HG03039 (cell line): ENCODE data around the gene CTSK.
"Not testable (repeated sequence)": the region's sequence is repeated elsewhere in the genome, so short reads cannot be mapped to it uniquely, and the experiment has no call there.

Experiments used
- ATAC-seq: cut with Tn5 transposase; IDR thresholded peaks from one replicate; pipeline ENCODE4 v1.9.1; 2021; ENCODE audit warnings: mild to moderate bottlenecking, moderate library complexity; ENCODE audit not compliant: unreplicated experiment

The CTSK gene

DNA sequence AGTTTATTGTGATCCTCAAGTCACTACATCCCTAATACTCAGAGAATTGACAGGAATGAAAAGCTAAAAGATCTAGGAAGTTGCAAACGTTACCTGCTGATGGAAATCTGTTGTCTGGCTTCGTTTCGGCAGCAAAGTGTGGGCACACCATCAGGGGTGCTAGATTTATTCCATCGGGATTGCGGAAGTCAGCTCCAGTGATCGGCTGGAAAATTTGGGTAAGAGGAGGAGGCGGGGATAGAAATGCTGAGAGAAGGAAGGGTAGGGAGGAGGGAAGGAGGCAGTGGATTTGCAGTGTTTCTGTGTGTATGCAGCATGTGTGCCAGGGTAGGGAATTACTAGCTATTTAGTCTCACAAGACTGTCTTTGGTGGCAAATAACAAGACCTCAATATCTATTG, at the start of gene CTSK:
Gene CTSK (minus strand): TSS at position 140 of the 400 bp plus-strand sequence. CDS start 1,455 bp downstream, outside the sequence.
- ATAC-seq: no peak

DNA sequence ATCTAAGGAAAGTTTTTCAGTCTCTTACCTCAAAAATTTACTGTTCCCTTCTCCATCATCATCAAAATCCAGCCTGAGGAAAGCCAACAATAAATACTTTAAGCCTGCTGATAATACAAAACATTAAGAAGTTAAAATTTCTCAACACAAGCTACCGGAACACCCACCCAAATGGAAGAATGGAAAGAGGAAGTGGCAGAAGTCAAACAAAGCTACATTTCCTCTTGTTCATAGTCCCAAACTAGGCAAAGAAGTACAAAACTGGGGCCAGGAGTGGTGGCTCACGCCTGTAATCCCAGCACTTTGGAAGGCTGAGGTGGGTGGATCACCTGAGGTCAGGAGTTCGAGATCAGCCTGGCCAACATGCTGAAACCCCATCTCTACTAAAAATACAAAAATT, 44.7 kb upstream of the CTSK start:
- not testable (repeated sequence) for ATAC-seq

DNA sequence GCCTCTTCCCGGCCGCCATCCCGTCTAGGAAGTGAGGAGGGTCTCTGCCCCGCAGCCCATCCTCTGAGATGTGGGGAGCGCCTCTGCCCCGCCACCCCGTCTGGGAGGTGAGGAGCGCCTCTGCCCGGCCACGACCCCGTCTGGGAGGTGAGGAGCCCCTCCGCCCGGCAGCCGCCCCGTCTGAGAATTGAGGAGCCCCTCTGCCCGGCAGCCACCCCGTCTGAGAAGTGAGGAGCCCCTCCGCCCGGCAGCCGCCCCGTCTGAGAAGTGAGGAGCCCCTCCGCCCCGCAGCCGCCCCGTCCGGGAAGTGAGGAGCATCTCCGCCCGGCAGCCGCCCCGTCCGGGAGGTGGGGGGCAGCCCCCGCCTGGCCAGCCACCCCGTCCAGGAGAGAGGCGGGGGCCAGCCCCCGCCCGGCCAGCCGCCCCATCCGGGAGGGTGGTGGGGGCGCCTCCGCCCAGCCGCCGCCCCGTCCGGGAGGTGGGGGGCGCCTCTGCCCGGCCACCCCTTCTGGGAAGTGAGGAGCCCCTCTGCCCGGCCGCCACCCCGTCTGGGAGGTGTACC, 42.8 kb upstream of the CTSK start:
- ATAC-seq: not testable (repeated sequence)

DNA sequence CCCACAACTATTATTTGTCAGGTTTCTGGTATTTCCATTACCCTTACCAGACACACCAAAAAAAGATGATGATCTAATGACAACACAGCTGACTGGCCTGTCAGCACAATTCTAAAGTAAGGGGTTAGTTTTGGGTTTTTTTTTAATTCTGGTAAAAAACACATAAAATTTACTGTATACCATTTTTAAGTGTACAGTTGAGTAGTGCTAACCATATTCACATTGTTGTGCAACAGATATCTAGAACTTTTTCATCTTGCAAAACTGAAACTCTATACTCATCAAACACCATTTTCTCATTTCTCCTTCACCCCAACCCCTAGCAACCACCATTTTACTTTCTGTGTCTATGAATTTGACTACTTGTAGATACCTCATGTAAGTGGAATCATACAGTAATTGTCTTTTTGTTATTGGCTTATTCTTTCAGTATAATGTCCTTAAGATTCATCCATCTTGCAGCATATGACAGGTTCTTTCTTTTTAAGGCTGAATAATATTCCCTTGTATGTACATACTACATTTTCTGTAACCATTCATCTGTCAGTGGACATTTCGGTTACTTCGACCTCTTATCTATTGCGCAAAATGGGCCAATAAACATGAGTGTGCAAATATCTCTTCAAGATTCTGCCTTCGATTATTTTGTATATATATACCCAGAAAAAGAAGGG, 38.5 kb upstream of the CTSK start:
- ATAC-seq: no peak

DNA sequence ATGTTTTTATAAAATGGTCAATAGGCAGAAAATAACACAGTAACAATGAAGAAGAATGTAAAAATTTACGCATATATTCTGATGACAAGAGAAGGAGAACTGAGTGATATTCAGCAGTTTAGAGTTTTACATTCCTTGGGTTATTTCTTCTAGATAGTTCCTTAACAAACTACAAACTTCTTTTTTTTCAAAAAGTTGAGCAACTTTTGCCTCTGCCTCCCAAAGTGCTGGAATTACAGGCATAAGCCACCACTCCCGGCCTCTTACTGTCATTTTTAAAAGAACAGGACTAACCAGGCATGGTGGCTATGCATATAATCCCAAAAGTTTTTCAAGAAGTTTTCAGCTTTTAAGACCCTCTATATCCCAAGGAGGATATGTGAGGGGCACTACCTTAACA, 35.4 kb upstream of the CTSK start:
- no peak for ATAC-seq

DNA sequence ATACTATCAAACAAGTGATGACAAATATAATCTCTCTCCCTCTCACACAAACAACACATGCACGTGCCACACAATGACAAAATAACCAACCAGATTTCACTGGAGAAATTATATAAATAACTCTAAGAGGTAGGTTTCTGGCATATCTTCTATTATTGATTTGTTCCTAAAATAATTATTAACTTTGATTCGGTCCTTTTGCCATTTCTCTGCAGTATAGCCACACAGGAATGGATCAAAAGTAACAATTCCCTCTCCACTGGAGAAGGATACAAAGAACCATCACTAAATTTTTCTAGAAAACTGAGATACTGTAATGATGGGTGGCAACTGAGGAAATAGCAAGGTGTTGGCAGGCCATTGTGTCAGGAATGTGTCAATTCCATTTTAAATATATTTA, 34.9 kb upstream of the CTSK start:
- no peak for ATAC-seq

DNA sequence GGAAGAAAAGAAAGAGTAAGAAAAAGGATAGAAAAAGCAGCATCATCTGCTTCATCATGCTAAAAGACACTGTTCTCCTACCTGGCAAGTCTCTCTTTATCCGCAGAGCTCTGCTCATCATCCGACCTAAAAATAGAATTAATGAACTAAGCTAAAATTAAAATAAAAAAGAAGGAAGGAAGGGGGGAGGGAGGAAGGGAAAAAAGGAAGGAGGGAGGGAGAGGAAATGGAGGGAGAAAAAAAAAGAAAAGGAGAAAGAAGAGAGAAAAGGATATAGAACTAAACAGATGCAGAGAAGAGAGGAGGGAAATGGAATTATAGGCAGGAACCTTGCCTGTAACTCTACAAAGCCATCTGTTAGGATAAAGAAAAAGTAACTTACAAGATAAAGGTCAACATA, 34.3 kb upstream of the CTSK start:
- no peak for ATAC-seq

DNA sequence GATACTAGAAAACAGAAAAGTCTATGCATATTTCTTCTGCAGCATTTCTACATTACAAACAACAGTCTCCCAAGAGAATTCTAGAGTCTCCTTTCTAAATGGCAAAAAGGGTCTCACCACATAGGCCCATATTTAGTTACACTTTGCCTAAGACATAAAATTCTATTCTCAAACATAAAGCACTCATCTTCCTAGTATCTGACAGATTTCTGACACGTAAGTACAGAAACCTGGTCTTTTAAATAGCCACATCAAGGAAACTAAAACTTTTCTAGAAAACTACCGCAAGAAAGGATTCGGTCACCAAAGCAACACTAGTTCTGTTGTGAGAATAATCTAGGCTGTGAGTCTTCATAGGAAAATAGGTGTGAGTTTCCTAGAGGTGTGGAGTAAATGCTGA, 33.6 kb upstream of the CTSK start:
- no peak for ATAC-seq

DNA sequence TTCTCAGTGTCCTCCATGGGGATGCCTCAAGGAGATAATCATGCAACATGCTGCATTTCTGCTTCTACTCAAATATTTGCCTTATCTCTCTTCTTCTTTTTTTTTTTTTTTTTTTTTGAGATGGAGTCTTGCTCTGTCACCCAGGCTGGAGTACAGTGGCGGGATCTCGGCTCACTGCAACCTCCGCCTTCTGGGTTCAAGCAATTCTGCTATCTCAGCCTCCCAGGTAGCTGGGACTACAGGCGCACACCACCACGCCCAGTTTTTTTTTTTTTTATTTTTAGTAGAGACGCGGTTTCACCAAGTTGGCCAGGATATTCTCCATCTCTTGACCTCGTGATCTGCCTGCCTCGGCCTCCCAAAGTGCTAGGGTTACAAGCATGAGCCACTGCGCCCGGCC, 32.8 kb upstream of the CTSK start:
- ATAC-seq: not testable (repeated sequence)

DNA sequence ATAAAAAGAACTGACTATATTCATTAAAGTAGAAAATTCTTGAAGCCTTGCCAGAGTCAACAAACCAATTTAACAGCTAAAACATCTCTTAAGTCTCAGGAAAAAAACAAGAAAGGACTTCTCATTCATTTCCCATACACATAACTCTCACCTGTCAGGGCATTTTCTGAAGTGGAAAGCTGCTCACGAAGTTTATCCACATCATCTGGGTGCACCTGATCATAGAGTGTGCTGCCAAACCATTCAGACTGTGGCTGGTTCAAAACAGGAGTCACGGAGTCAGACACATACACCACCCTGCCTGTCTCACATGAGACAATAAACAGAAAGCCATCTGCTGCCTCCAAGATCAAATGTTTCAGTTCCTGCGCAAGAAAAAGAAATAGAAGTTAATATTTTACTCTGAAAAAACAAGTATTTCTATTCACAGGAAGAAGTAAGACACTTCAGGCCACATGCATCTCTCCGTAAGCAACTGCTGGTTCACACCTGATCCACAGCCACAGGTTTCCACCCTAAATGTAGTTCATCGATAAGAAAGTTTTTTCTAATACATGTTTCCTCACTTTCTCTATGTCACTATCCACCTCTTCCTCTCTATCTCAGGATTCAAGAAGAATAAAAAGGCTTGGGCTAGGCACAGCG, 28.2 kb upstream of the CTSK start:
- ATAC-seq: no peak

DNA sequence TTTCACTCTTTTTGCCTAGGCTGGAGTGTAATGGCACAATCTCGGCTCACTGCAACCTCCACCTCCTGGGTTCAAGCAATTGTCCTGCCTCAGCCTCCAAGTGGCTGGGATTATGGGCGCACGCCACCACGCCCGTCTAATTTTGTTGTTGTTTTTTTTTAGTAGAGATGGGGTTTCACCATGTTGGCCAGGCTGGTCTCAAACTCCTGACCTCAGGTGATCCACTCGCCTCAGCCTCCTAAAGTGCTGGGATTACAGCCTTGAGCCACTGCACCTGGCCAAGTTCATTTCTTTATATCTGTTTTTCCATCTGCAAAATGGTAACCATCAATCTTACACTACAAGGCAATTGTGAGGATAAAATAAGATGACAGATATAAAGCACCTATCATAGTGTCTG, 25.9 kb upstream of the CTSK start:
- not testable (repeated sequence) for ATAC-seq

DNA sequence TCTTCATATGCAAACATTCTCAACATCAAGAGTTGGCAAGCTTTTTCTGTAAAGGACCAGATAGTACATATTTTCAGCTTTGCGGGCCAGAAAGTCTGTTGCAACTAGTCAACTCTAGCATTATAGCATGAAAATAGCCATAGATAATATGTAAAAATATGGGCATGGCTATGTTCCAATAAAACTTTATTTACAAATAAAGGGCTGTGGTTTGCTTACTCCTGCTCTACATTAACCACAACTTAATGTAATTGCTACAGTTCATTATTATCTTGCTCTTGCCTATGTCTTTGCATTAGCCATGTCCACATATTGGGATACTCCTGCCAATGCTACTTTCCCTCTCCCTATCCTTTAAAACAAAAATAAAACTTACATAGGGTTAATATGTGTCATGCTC, 24.5 kb upstream of the CTSK start:
- ATAC-seq: no peak

DNA sequence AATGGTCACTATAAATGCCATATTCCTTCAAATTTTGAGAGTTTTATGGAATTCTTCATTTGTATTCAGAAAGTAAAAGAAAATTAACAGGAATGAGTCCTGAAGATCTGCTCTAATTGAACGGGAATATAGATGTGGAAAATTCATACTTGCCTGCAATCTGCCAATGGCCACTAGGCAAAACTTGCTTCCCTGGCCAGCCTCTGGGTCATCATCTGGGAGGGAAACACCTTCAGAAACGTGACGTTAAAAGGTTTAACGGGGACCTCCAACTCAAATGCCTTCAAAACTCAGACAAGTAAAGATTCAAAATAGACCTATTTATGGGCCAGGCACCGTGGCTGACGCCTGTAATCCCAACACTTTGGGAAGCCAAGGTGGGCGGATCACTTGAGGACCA, 21.7 kb upstream of the CTSK start:
- no peak for ATAC-seq

DNA sequence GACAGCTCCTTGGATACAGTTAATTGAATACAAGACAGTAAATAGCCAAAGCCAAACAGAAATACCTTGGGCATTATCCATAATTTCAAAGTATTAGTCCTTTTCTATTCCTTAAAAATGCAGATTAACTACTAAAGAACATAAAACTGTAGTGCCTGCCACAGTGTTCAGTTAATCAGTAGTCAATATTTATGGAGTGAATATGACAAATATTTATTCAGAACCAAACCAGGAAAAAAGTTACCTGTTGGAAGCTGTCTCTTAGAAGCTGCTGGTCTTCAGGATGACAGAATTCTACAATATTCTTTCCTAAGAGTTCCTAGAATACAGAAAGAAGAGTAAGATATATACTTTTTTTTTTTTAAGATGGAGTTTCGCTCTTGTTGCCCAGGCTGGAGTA, 18.2 kb upstream of the CTSK start:
- ATAC-seq: no peak

DNA sequence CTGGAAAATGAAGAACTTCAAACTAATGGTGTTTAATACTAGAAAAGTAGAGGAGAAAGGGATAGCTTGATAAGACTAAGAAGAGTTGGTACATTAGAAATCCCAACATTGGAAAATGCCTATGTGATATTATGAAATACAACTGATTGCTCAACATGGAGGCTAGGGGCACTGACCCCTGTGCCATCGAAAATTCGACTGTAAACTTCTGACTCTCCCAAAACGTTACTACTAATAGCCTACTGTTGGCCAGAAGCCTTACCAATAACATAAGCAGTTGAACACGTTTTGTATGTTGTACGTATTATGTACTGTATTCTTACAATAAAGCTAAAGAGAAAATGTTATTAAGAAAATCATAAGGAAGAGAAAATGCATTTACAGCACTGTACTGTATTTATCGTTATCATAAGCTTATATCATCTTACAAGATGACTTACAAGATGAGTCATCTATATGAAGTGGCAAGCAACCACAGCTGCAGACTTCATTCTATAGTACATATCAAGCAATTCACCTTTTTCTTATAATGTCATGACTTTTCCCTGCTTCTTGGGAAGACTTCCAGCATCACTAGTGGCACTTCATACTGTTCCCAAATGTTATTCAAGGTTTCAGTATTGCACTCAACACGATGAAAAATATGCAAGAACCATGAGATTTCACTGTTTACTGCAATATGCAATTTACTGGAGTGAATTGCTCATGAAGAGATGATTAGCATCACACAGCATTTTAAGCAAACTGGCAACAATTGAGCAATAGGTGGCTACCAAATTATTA, 12.9 kb upstream of the CTSK start:
- no peak for ATAC-seq

DNA sequence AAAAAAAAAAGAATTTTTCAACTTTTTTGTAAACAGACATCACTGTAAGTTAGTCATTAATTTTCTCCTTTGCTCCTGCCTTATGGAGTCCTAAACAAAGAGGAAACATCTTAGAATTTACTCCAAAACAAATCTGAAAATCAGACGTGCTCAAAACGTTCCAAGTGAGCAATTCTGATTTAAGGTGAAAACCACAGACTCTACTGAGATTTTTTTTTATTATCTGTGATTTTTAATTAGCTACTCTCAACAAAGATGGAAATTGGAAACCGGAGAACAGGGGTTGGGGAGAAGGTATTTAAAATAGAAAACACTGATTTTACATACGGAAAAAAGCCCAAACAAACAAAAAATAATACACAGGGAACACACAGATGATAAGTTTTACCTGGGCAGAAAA, 7.8 kb upstream of the CTSK start:
- no peak for ATAC-seq

DNA sequence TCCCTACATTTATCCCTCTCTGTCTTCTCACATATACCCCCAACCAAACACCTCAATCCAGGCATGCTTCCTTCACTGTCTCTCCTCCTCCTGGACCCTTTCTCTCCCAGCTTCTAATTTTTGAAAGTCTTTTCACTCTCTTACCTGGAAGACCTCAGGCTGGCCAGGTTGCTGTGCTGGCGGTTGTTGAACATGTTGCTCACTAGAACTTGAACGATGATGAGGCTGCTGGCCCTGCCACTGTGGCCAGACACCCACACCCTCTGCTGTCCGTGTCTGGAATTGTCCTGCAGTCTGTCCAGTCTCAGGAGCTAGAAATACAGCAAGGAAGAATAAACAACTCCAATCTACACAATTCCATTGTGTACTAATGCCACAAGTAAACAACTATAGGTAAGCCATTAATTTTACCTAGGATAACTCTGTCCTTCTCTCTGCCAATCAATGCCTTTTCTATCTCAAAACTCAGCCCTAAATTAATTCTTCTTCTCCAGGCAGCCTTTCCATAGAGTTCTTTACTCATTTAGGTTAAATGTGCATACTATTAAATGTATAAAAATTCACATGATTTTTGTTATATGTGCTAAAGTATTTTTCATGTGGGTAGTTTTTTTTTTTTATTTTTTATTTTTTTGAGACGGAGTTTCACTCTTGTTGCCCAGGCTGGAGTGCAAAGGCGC, 5.1 kb upstream of the CTSK start:
- ATAC-seq: no peak

DNA sequence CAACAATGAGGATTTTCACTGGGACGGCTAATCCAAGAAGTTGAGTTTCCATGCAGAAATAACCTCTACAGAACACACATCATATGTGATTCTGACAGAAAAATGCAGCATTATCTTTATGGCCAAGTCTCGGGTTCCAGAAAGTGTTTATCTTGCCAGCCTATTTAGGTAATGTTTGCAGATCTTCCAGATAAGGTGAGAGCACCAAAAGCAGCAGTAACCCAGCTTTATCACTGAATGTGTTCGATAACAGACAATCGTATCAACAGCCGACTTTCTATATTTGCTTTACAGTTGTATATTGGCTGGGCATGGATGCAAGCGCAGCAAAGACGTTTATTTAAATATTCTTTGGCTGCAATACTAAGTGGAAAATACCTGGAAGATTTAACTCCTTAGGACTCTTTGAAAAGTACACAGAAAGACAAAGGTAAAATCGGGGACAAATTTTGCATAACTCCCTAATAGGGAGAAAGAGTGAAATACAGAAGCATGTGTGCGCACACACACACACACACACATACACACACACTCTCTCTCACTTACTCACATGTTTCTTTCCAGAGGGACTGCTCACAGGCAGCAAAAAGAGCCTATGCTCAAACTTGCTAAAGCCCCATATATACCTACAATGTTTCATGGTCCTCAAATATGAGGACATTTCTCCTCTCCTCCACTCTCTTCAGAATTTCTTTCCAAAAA, 3.0 kb upstream of the CTSK start:
- ATAC-seq: no peak

DNA sequence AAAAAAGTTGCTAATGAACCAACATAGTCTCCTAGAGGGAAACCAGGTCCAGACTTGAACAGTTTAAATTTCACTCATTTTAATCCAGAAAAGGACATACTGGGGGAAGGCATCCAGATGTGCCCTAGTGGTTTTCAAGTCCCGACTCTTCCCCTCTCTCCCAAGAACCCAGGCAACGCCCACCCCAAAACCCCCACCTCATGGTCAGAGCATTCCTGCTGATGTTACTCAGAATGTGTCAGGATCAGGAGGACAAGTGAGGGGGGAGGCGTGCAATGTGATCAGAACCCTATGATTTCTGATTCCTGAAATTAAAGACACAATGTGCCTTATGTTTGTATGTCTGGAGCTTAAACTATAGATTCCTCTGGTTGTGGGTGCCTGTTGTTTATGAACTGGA, 1.6 kb upstream of the CTSK start:
- no peak for ATAC-seq

DNA sequence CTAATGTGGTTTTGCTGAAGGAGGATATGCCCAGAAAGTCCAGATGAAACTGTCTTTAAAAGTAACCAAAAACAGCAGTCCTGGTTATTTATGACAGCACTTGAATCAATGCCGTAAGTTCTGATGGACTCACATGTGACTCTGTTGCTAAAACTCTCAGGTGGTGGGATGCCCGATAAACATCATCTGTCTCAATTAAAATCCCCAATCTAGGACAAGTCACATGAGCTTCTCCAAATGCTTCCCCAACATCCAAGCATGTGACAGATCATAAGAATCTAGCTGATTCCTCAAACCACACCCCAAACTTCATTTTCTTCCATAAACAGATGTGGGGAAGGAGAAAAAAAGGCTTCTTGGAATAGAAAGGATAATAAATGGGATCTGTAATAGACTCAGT, 786 bp upstream of the CTSK start:
- ATAC-seq: no peak
